Colonic mucosa (tissue), 4 donors: ENCODE data around the gene FXYD5. TPM values are rescaled to one million over a fixed set of nuclear protein-coding genes. Genes with fewer than 3 reads are reported as not detected.

Source experiments
- DNase-seq: peaks from one replicate; pipeline ENCODE4 v3.0.0-alpha.2; 2020
- H3K27ac ChIP-seq: fragments of 200-600 bp; one replicate; pipeline ENCODE4 v1.8.0; 2021
- H3K27me3 ChIP-seq: fragments of 200-600 bp; one replicate; pipeline ENCODE4 v1.8.0; 2021
- H3K36me3 ChIP-seq: fragments of 200-600 bp; one replicate; pipeline ENCODE4 v1.8.0; 2021
- H3K4me1 ChIP-seq: fragments of 200-600 bp; one replicate; pipeline ENCODE4 v1.8.0; 2021; ENCODE audit warnings: mild to moderate bottlenecking
- H3K4me3 ChIP-seq: fragments of 200-600 bp; one replicate; pipeline ENCODE4 v1.8.0; 2021
- H3K9ac ChIP-seq, 2 donors: one replicate each; pipeline ENCODE4 v1.7.0; 2013; ENCODE audit warnings: control low read depth in 2 of 2, low read depth in 2 of 2, low read length in 2 of 2
- H3K9me3 ChIP-seq: fragments of 200-600 bp; one replicate; pipeline ENCODE4 v1.8.0; 2021
- CTCF ChIP-seq: fragments of 200-600 bp; IDR thresholded peaks from one replicate; pipeline ENCODE4 v1.8.0; 2022; ENCODE audit warnings: antibody characterized with exemption, mild to moderate bottlenecking
- intact Hi-C: fragments of 100-400 bp; cut with DNase I; formaldehyde crosslinking; loops from one replicate; pipeline ENCODE4 v1.14.1; 2022
- total RNA-seq, 2 donors: library from RNA; stranded (reverse); fragmentation: NEBNext Ultra II Directional in 1 of 2; extraction: Animal tissue kit (Norgen Biotek cat#: 25700) in 1 of 2; gene quantifications; one replicate each; pipeline ENCODE4 v1.2.1, GENCODE V29; 2021
- donor health status: healthy.
- donor health status: DM: no; HTN: no; CAD: no.
- donor health status: DM: no; HTN: no; CAD: no.

FXYD5 gene
- total RNA-seq, 2 donors from 2014 or later = 20.3 to 23.6 TPM

- Histone ChIP-seq H3K4me3 (no peak overlapping the region), H3K4me1 (peaks cover 6% of the 10 kb centered on the region), H3K9ac (no peak overlapping the region), H3K36me3 (no peaks in the 10 kb centered on the region), H3K9me3 (no peaks in the 10 kb centered on the region), H3K27me3 (no peaks in the 10 kb centered on the region), H3K27ac (no peak overlapping the region)
- TF ChIP-seq CTCF = no peak
- peak; percentile 75 for DNase-seq
- intact Hi-C loops = no loop called here
Measured at GRCh38 chr19:35107545-35107944, 47.0 kb upstream of the FXYD5 start.

GRCh38 chr19:35108730-35109129, 45.8 kb upstream of the FXYD5 start:
- TF ChIP-seq CTCF = no peak
- H3K36me3 ChIP-seq = no peaks in the 10 kb centered on the region
- H3K4me1 ChIP-seq = peaks cover 6% of the 10 kb centered on the region
- no peak overlapping the region for H3K4me3 ChIP-seq
- no peaks in the 10 kb centered on the region for H3K9me3 ChIP-seq
- H3K27me3 ChIP-seq = no peaks in the 10 kb centered on the region
- no peak for DNase-seq
- intact Hi-C loops = no loop called here
- H3K9ac ChIP-seq = no peak overlapping the region
- H3K27ac ChIP-seq = peak overlapping the region; percentile 4

- H3K27ac ChIP-seq = peak overlapping the region; percentile 4
- no peak overlapping the region for H3K9ac ChIP-seq
- DNase-seq = no peak
- no peak overlapping the region for H3K4me3 ChIP-seq
- no peak for TF ChIP-seq CTCF
- no peaks in the 10 kb centered on the region for H3K9me3 ChIP-seq
- peaks cover 6% of the 10 kb centered on the region for H3K4me1 ChIP-seq
- intact Hi-C loops = no loop called here
- no peaks in the 10 kb centered on the region for H3K27me3 ChIP-seq
- H3K36me3 ChIP-seq = no peaks in the 10 kb centered on the region
Measured at GRCh38 chr19:35109395-35110112, 45.0 kb upstream of the FXYD5 start.

DNA sequence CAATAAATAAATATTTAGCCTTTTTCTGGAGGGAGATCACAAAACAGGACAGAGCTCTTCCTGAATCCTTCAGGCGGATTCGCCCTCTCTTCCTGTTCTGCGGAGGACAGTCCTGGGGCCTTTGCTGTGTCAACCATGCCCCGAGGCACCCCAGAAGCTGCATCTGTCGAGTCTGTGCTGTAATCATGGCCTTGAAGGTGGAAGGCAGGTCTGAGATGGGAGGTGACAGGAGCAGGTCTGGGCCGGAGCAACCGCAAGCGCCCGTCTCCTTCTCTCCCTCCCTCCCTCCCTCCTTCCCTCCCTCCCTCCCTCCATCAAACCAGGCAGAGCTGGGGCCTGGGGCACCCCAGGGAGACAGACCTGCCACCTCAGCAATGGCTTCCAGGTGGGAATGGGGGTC, 43.6 kb upstream of the FXYD5 start:
- DNase-seq = no peak
- Histone ChIP-seq H3K4me1 (peaks cover 6% of the 10 kb centered on the region), H3K27me3 (no peaks in the 10 kb centered on the region), H3K4me3 (no peak overlapping the region), H3K36me3 (no peaks in the 10 kb centered on the region), H3K9ac (no peak overlapping the region), H3K9me3 (no peaks in the 10 kb centered on the region), H3K27ac (no peak overlapping the region)
- intact Hi-C loops = no loop called here
- TF ChIP-seq CTCF = no peak

- DNase-seq = no peak
- Histone ChIP-seq H3K9me3 (no peaks in the 10 kb centered on the region), H3K4me1 (peaks cover 6% of the 10 kb centered on the region), H3K36me3 (no peaks in the 10 kb centered on the region), H3K27me3 (no peaks in the 10 kb centered on the region), H3K27ac (no peak overlapping the region), H3K9ac (no peak overlapping the region), H3K4me3 (no peak overlapping the region)
- no peak for TF ChIP-seq CTCF
- intact Hi-C loops = no loop called here
Measured at GRCh38 chr19:35112995-35113688, 41.4 kb upstream of the FXYD5 start.
